Skeletal muscle tissue (tissue), 4 donors: ENCODE results near the gene MSANTD1. TPM values are rescaled to one million over a fixed set of nuclear protein-coding genes. Genes with fewer than 3 reads are reported as not detected.

Experiments used
- H3K27ac ChIP-seq: one replicate; pipeline ENCODE4 v1.7.0; 2013; ENCODE audit warnings: mild to moderate bottlenecking, low read depth, low read length, inconsistent platforms
- H3K27me3 ChIP-seq, 3 donors: one replicate each; pipeline ENCODE4 v1.7.0; 2013; ENCODE audit warnings: low read length in 3 of 3; ENCODE audit not compliant: control insufficient read depth in 3 of 3, insufficient read depth in 3 of 3
- H3K36me3 ChIP-seq, 3 donors: one replicate each; pipeline ENCODE4 v1.7.0; 2013; ENCODE audit warnings: low read length in 3 of 3; ENCODE audit not compliant: control insufficient read depth in 3 of 3, insufficient read depth in 3 of 3
- H3K4me1 ChIP-seq, 3 donors: one replicate each; pipeline ENCODE4 v1.7.0; 2013; ENCODE audit warnings: low read length in 3 of 3, mild to moderate bottlenecking in 3 of 3; ENCODE audit not compliant: control insufficient read depth in 3 of 3, insufficient read depth in 3 of 3
- H3K4me3 ChIP-seq, 3 donors: one replicate each; pipeline ENCODE4 v1.7.0; 2013; ENCODE audit warnings: low read length in 3 of 3
- H3K9ac ChIP-seq, 3 donors: one replicate each; pipeline ENCODE4 v1.7.0; 2013; ENCODE audit warnings: low read length in 3 of 3, mild to moderate bottlenecking in 3 of 3, moderate library complexity in 2 of 3, low read depth in 1 of 3
- H3K9me3 ChIP-seq, 3 donors: one replicate each; pipeline ENCODE4 v1.7.0; 2013; ENCODE audit warnings: low read length in 3 of 3; ENCODE audit not compliant: control insufficient read depth in 3 of 3
- total RNA-seq: library from RNA; depleted of rRNA; stranded (reverse); fragments of >200 nt; gene quantifications from one replicate; pipeline ENCODE4 v1.2.3, GENCODE V29; 2014
- donor health status: Osteomylitis.

Gene MSANTD1
- total RNA-seq, 1 donor from 2014 or later, result 1.0 TPM

- no peak overlapping the region for H3K4me3 ChIP-seq
- no peaks in the 10 kb centered on the region for H3K27me3 ChIP-seq
- H3K36me3 ChIP-seq, result no peaks in the 10 kb centered on the region
- H3K9ac ChIP-seq, result no peak overlapping the region
- no peaks in the 10 kb centered on the region for H3K9me3 ChIP-seq
- peaks cover 0 to 4% (median 0%) of the 10 kb centered on the region in 3 donors for H3K4me1 ChIP-seq
- no peak overlapping the region for H3K27ac ChIP-seq
These were observed 31.5 kb downstream of the MSANTD1 start for GRCh38 chr4:3280466-3280865.

- peaks cover 0 to 19% (median 4%) of the 10 kb centered on the region in 3 donors for H3K27me3 ChIP-seq
- no peak overlapping the region for H3K4me3 ChIP-seq
- no peak overlapping the region for H3K9ac ChIP-seq
- H3K36me3 ChIP-seq, result no peaks in the 10 kb centered on the region
- peaks cover 4 to 20% (median 16%) of the 10 kb centered on the region in 3 donors for H3K4me1 ChIP-seq
- H3K27ac ChIP-seq, result no peak overlapping the region
- H3K9me3 ChIP-seq, result no peaks in the 10 kb centered on the region
These were observed 34.5 kb downstream of the MSANTD1 start for GRCh38 chr4:3283483-3283882.

GRCh38 chr4:3283916-3284315, 35.0 kb downstream of the MSANTD1 start:
- H3K9ac ChIP-seq, result no peak overlapping the region
- no peak overlapping the region for H3K27ac ChIP-seq
- peaks cover 0 to 24% (median 4%) of the 10 kb centered on the region in 3 donors for H3K27me3 ChIP-seq
- H3K4me3 ChIP-seq, result no peak overlapping the region
- H3K36me3 ChIP-seq, result no peaks in the 10 kb centered on the region
- H3K4me1 ChIP-seq, result peaks cover 8 to 22% (median 18%) of the 10 kb centered on the region in 3 donors
- no peaks in the 10 kb centered on the region for H3K9me3 ChIP-seq

- Histone ChIP-seq H3K9me3 (no peaks in the 10 kb centered on the region), H3K36me3 (no peaks in the 10 kb centered on the region), H3K9ac (no peak overlapping the region), H3K27me3 (peaks cover 0 to 24% (median 4%) of the 10 kb centered on the region in 3 donors), H3K4me1 (peaks cover 9 to 28% (median 22%) of the 10 kb centered on the region in 3 donors), H3K27ac (no peak overlapping the region), H3K4me3 (no peak overlapping the region)
These were observed 36.0 kb downstream of the MSANTD1 start for GRCh38 chr4:3284734-3285557.

- Histone ChIP-seq H3K27ac (peak overlapping the region; percentile 45), H3K9ac (peak overlapping the region in 2 of 3 donors; percentile 27 to 57), H3K4me3 (peak overlapping the region in 2 of 3 donors; percentile 12 to 58), H3K4me1 (peaks cover 17 to 36% (median 30%) of the 10 kb centered on the region in 3 donors), H3K36me3 (no peaks in the 10 kb centered on the region), H3K27me3 (peaks cover 0 to 24% (median 4%) of the 10 kb centered on the region in 3 donors), H3K9me3 (no peaks in the 10 kb centered on the region)
These were observed 36.8 kb downstream of the MSANTD1 start for GRCh38 chr4:3285558-3286334.

GRCh38 chr4:3286335-3287175, 37.6 kb downstream of the MSANTD1 start:
- peak overlapping the region in 2 of 3 donors; percentile 32 to 57 for H3K9ac ChIP-seq
- no peaks in the 10 kb centered on the region for H3K9me3 ChIP-seq
- no peaks in the 10 kb centered on the region for H3K36me3 ChIP-seq
- peak overlapping the region; percentile 45 for H3K27ac ChIP-seq
- H3K4me1 ChIP-seq, result peaks cover 23 to 44% (median 38%) of the 10 kb centered on the region in 3 donors
- peaks cover 0 to 24% (median 4%) of the 10 kb centered on the region in 3 donors for H3K27me3 ChIP-seq
- peak overlapping the region in 2 of 3 donors; percentile 12 to 58 for H3K4me3 ChIP-seq

- no peak overlapping the region for H3K4me3 ChIP-seq
- H3K27ac ChIP-seq, result no peak overlapping the region
- H3K9ac ChIP-seq, result no peak overlapping the region
- H3K27me3 ChIP-seq, result peaks cover 0 to 24% (median 4%) of the 10 kb centered on the region in 3 donors
- peaks cover 30 to 52% (median 43%) of the 10 kb centered on the region in 3 donors for H3K4me1 ChIP-seq
- H3K36me3 ChIP-seq, result no peaks in the 10 kb centered on the region
- H3K9me3 ChIP-seq, result no peaks in the 10 kb centered on the region
These were observed 38.5 kb downstream of the MSANTD1 start for GRCh38 chr4:3287271-3287971.

GRCh38 chr4:3287972-3288570, 39.1 kb downstream of the MSANTD1 start:
- H3K27ac ChIP-seq, result no peak overlapping the region
- peaks cover 0 to 24% (median 4%) of the 10 kb centered on the region in 3 donors for H3K27me3 ChIP-seq
- H3K9me3 ChIP-seq, result no peaks in the 10 kb centered on the region
- no peaks in the 10 kb centered on the region for H3K36me3 ChIP-seq
- no peak overlapping the region for H3K4me3 ChIP-seq
- peak overlapping the region in 2 of 3 donors; percentile 25 to 30 for H3K9ac ChIP-seq
- H3K4me1 ChIP-seq, result peaks cover 30 to 54% (median 43%) of the 10 kb centered on the region in 3 donors
